GM19438 (cell line): ENCODE results near the gene FNBP1L.
"Not testable (repeated sequence)": the region's sequence is repeated elsewhere in the genome, so short reads cannot be mapped to it uniquely, and the experiment has no call there.

Experiments
- ATAC-seq: cut with Tn5 transposase; IDR thresholded peaks from one replicate; pipeline ENCODE4 v1.9.1; 2021; ENCODE audit warnings: low read depth; ENCODE audit not compliant: unreplicated experiment

FNBP1L gene

DNA sequence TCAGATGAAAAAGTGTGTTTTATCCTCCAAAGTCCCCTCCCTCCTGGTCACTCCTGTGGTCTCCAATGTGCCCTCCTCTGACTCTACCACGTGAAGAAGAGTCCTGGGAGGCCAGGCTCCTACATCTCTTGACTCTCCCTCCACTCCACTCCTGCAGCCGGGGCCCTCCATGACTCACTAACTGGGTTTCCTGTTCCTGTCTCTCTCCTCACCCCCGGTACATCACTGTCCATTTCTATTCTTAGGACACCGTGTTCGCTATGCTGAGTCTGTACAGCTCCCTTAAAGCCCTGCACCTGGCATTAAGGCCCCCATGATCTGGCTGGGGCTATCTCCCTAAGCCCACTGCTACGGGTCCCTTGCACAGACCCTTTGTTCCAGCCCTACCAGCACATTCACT lies 140.3 kb downstream of the FNBP1L start:
- no peak for ATAC-seq

DNA sequence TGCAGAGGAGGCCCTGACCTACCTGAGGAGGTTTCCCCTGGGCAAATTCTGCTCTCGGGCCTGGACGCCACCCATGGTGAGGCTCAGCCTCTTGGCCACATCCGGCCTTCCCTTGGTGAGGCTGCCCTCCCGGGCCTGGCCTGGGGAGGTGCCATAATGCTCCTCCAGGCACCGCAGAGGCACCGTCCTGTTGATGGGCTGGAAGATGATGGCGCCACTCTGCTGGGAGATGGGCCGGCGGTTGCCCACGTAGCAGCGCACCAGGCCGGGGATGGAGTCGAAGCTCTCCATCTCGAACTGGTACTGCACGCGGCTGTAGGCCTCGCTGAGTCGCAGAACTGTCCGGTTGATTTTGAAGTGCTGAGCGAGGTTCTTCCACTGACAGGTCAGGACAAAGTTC lies 141.0 kb downstream of the FNBP1L start:
- ATAC-seq: no peak

DNA sequence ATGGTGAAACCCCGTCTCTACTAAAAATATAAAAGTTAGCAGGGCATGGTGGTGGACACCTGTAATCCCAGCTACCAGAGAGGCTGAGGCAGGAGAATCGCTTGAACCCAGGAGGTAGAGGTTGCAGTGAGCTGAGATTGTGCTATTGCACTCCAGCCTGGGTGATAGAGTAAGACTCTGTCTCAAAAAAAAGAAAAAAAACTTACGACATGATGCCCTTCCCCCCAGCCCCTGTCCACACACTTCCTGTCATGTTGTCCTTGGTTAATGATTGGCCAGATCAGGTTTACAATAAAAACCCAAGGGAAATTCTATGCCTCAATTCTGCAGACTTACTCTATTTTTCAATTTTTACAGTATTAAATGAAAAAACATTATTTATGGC lies 143.4 kb downstream of the FNBP1L start:
- ATAC-seq: not testable (repeated sequence)

DNA sequence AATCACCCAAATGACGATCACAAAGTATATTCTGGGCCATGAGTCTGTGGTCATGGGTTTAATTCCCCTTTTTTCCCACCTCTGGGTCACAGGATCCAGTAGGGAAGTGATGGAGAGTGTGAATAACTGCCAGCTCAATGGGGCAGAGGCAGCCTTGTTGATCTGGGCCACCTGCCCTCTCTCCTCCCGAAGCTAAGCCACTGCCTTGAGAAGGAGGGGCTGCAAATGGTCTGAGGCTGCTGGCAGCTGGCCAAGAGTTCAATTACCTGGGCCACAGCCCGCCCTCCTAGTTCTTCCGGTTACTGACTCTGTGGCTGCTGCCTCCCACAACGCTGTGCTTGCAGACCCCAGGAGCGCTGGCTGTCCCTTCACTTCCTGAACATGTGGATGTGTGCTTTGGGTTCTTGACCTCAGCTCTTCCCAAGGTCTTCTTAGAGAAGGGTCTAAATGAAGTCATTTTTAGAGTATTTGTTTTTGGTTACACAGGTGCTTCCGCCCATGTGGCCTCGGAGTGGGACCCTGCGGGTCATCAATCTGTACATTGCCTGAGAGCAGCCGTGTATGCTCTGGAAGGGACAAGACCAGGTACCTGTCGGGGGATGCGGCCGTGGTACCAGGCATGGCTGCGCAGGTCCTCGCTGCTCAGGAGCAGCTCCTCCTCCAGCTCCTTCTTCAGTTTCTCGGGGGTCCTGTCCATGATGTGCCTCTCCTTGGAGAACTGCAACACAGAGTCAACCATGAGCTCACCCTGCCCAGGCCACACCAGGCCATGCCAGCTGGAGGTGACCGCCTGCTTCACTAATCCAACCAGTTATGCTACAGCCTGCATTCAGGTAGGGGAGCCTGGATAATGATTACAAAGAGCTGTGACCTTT lies 144.0 kb downstream of the FNBP1L start:
- ATAC-seq: peak; percentile 93

DNA sequence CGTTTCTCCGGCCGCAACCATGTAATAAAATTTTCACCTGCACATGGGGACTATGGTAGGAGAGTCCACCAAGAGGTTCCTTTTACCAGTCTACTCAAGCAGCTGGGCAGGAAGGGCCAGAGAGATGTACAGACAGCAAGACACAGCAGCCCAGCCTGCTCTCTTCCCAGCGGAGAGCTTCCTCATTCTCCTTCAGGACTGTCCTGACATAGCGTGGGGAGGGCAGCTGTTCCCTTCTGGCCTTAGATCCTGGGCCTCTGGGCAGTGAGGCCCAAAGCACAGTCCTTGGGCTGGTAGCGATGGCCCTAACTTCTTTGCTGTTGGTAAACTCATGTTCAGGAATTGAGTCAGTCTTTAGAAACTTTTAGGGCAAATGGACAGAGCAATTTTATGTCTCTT lies 144.6 kb downstream of the FNBP1L start:
- ATAC-seq: no peak

DNA sequence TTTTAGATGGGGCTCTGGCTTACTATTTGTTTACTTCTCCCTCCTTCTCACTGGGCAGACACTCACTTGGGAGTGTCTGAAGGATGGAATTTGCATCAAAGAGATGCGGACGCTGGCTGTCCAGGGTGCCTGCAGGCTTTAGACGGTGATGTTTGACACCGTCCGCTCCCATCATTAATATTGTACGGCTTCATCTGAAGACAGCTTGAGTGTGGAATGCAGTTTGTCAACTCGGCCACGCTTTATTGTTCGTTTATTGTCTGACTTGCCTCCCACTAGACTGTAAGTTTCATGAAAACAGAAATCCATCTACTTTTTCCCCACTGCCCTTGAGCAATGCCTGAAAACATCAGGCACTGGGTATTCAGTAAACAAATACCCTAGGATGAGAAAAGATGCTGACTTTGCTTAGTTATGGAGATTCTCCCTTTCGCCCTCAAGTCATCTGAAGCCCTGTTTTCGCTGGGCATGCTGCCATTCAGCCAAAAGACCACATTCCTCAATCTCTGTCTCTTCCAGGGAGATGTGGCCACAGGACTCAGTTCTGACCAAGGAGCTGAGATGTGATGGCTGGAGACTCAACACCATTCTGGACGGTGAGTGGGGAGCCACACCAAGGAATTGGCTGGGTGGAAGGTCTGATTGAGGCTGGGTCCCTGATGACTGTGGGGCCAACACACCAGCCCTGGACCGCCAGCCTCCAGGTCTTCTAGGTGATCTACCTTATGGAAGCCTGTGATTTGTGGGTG lies 146.1 kb downstream of the FNBP1L start:
- ATAC-seq: no peak

DNA sequence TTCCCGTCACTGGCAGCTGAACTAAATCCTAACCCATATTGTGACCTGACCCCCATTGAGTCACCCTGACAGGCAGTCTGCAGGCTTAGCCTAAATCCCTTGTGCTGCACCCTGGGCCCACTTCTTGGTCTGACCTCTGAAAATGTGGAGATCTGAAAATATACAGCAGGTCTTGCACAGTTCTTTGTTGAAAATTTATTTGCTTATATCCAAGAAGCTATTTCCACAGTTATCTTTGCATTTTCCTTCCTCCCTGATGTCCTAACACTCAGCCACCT lies 146.6 kb downstream of the FNBP1L start:
- ATAC-seq: no peak

DNA sequence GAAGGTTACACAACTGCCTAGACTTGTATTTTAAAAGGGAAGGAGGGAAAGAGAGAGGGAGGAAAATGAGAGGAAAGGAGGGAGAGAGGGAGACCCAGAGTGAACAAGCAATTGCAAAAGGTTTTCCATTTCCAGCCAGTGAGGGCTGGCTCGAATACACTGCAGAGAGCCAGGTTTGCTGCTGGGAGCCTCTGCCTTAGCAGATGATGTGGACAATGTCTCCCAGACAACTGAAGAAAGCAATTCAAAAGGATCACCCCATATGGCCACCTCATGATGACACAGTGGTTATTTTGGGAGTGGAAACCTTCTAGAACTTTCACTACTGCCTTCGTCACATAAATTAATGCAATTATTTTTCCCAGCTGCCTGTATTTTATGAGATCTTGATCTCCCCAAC lies 147.3 kb downstream of the FNBP1L start:
- no peak for ATAC-seq

DNA sequence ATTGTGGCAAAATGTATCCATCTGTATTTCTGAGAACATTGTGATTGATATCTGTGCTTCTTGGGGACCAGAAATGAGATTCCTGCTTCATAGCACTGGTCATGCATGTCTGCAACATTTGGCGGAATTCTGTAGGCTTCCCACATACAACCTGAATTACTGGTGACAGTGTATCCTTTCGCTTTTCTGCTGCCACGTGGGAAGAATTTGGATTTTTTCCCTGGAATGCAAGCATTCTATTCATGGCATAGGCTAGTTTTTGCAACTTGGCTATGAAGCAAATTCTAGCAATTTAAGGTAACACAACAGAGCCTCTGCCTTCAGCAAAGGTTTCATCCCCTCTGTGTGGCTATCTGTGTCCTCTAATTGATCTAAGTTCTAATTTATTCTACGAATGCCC lies 147.8 kb downstream of the FNBP1L start:
- no peak for ATAC-seq

DNA sequence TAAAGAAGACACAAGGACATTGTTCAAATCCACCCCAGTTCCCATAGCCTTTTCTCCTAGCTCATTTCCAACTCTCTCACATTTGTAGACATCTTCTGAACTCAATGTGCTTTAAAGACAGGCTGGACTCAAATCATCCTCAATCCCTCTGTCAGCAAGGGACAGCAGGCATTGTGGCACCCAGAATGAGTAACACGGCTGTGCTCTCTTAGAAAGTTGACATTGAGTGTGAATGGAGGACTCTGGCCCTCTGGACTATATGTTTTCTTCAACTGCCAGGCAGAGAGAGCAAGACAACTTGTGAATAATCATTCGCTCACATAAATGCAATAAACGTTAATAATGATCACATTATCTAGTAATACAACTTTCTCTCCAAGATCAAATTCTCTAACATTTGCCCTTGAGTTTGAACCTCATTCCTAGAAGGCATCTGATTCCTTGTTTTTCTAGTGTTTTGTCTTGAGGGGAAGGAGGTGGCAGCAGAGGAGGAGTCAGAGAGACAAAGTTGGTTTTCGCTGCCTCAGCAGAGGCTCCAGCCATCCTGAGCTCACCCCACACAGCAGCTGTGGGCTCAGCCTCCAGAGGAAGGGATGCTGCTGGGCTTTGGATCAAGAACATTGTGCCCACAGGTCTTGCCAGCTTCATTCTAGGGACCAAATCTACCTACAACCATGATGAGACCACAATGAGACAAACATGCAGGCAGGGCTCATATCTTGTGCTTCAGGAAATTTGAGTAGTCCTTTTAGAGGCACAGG lies 148.6 kb downstream of the FNBP1L start:
- ATAC-seq: no peak

DNA sequence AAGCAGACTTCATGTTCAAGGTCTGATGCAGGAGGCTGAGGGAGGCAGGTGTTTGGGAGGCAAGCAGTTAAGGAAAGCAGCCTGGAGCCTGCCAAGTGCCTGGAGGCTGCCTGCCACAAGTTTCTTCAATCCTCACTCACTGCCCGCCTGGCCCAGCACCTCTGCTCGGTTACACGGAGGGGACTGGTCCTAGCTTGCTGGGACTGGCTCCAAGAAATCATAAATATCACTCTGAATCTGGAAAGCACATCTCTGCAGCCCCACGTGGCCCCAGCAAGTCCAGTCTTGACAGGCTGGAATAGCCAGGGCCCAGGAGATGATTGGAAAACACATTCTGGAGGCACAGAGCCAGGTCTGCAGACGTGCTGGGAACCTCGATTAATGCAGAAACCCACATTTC lies 149.8 kb downstream of the FNBP1L start:
- no peak for ATAC-seq

DNA sequence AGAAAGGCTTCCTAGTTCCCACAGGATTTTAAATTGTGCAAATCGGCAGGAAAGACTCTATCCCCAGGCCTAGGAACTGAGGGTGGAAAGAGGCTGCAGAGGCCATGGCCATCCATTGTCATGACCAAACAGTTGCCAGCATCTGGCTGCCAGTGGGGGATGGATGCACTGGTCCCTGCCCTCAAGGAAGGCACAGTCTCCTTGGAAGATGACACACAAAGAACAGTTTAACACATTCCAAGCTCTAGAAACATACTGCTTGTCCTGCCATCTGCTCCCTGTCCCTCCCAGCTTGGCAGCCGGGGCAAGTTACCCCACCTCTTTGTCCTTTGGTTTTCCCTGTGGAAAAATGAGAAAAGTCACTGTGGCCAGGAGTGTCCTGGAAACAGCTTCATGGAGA lies 150.5 kb downstream of the FNBP1L start:
- ATAC-seq: no peak

DNA sequence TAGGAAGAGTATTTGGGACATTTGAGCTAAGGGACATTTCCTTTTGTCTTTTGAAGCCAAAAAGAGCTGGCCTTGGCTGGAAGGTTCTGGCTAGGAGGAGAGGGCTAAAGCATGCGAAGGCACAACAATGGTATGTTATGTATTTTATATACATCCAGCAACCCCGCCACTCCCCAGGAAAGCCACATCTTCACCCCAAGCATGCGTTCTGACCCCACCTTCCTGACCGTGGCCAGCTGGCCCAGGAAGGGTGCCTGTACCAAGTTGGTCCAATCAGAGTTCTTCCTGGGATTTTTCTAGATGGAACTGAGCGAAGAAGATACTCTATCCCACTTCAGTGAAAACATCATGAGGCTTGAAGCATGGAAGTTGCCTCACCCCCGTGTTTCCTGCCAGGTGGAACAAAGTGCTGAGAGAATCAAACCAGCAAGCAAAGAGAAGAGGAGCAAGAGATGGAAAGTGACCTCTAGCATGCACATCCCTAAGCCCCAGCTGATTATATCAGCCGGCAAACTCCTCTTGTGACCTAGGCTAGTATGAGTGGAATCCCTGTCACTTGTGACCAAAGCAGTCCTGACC lies 151.0 kb downstream of the FNBP1L start:
- ATAC-seq: no peak

DNA sequence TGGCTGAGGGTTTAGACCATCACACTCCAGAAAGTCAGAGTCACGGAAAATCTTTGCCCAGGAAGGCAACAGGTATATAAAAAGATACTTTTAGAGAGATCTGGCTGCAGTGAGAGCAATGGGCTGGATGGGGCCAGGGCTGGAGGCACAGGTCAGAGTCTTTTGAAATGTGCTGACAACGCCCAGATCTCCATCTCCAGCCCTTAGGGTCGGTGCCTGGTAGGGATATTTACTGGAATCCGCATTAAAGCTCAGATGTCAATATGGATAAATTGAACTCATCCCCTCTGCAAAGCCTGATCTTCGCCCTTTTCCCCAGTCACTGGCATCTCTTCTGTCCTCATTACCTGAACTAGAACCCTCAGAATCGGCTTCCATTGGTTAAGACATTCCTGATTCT lies 151.6 kb downstream of the FNBP1L start:
- ATAC-seq: no peak

DNA sequence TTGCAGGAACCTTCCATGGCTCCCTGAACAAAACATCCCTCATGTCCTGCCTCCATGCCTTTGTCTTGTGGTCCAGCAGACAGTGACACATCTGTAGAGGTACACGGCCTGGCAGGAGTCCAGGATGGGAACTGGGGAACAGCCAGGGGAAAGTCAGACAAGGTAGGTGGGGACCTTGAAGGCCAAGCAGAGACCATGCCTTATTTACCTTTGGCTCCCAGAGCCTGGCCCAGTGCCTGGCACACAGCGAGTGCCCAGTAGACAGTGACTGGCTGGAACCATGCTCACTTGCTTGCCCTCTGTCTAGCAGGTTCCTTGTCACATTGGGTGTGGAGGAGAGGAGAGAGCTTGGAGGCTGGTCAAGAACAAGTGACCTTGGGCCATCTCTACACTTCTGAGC lies 152.7 kb downstream of the FNBP1L start:
- ATAC-seq: no peak

DNA sequence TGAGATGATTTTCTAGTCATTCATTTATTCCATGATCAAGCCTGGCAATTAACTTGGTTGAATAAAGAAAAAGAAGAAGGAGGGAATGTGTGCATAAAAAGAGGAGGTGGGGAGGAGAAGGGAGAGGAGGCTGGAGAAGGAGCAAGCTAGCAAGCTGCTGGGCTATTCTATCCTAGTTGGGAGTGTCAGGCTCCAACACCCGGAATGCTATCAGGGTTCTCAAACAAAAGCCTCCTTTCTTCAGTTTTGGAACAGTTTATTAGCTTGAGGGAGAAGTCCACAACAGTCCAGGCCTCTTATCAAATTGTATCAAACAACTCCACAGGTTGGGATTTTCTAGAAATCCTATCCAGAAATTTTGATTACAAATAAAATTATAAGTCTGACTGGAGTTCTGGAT lies 153.8 kb downstream of the FNBP1L start:
- no peak for ATAC-seq

DNA sequence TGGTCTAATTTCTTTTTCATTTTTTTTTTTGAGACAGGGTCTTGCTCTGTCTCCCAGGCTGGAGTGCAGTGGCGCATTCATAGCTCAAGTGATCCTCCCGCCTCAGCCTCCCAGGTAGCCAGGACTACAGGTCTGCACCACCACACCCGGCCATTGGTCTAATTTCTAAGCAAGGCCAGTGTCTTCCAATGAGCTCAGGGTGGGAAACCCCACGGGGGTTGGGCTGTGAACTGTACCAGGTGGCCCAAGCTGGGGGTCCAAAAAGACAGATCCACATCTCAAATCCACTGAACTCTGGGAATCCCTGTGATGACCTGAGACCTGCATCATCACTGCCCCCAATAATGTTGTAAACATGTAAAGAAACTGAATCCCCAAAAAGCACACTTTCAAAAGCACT lies 154.2 kb downstream of the FNBP1L start:
- ATAC-seq: no peak

DNA sequence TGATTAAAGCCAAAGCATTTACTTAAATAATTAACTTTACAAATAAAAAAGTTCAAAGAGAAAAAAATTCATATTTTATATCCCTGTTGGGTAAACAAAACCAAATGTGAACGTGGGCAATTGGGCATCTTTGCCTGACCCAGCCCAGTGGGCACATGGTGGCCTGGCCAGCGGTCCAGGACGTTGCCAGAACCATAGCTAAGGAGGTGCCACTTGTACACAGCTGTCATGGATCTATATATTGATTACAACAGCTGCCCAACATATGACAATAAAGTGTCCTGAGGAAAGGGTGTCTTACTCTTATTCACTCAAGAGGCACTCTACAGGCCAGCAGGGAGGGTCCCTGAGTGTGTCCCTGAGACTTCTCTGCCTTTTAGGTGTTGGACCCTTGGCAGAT lies 155.2 kb downstream of the FNBP1L start:
- ATAC-seq: no peak

DNA sequence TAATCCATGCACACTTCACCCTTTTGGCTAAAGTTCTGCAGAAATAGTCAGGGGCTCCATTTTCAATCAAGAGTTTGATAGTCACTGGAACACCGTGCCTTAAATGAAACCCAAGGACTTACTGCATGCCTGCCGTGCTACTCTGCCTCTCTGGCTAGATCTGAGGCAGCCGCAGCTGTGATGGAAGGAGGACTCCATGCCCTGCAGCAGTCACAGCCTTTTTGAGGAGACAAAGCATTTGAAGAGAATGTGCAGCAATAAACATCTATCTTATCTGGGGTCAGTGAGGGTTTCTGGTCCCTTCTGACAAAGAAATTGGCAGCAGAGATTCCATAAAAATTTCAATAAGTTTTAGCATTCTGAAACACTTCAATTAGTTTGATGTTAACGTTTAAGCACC lies 155.7 kb downstream of the FNBP1L start:
- ATAC-seq: no peak
